ENCODE results near the gene CNTN1. TPM values are rescaled to one million over a fixed set of nuclear protein-coding genes. Genes with fewer than 3 reads are reported as not detected.

CNTN1 gene
- total and polyA plus RNA-seq, 2 of the 8 experiments (the other 6 are each of a cell fraction or from before 2014, with no cell fraction given) = 7.2 to 21.8 TPM

GRCh38 chr12:40989785-40990184, 297.5 kb downstream of the CNTN1 start:
- Histone ChIP-seq H3K23me2 (ENCODE audit: low read depth, low read length) (no peaks in the 10 kb centered on the region), H3K4me1 (replicated peaks in 1 of 4; ENCODE audit: control insufficient read depth in 3 of 4, insufficient read depth in 4 of 4, low read length in 3 of 4) (no peaks in the 10 kb centered on the region), H3K4me3 (ENCODE audit: extremely low read depth in 1 of 4, insufficient read depth in 2 of 4, low read depth in 3 of 4, low read length in 4 of 4) (no peak overlapping the region), H2BK15ac (ENCODE audit: low read length) (no peak overlapping the region), H3K79me1 (ENCODE audit: low read depth, low read length) (no peaks in the 10 kb centered on the region), H3K9me3 (ENCODE audit: insufficient read depth in 2 of 2, low read depth in 1 of 2, low read length in 1 of 2) (no peaks in the 10 kb centered on the region), H2BK120ac (replicated peaks; ENCODE audit: low read depth, low read length) (no peak overlapping the region), H3K27ac (ENCODE audit: low read depth, low read length) (no peak overlapping the region), H4K8ac (ENCODE audit: extremely low read depth, insufficient read depth, low read length) (no peak overlapping the region), H3K27me3 (replicated peaks in 1 of 4; ENCODE audit: control insufficient read depth in 3 of 4, extremely low read depth in 1 of 4, insufficient read depth in 3 of 4, low read length in 3 of 4) (no peaks in the 10 kb centered on the region), H3K56ac (replicated peaks; ENCODE audit: insufficient read length, low read depth, low read length) (no peak overlapping the region), H3K4me2 (ENCODE audit: insufficient read depth in 1 of 2, low read depth in 2 of 2, low read length in 2 of 2) (no peak overlapping the region), H2BK20ac (ENCODE audit: low read length) (no peak overlapping the region), H2BK5ac (ENCODE audit: low read depth, low read length) (no peak overlapping the region), H3K9ac (replicated peaks in 1 of 4; ENCODE audit: extremely low read depth in 1 of 4, low read depth in 3 of 4, low read length in 3 of 4) (no peak overlapping the region), H3K4ac (replicated peaks; ENCODE audit: insufficient read length, low read depth, low read length) (no peak overlapping the region), H4K5ac (ENCODE audit: insufficient read length, low read depth, low read length) (no peak overlapping the region), H3K36me3 (ENCODE audit: control insufficient read depth in 2 of 4, insufficient read depth in 4 of 4, low read length in 3 of 4) (no peaks in the 10 kb centered on the region), H3K23ac (ENCODE audit: insufficient read length) (no peak overlapping the region), H2AFZ (ENCODE audit: low read length) (no peak overlapping the region), H4K91ac (replicated peaks; ENCODE audit: insufficient read length, low read length) (no peak overlapping the region), H2AK5ac (ENCODE audit: low read depth, low read length) (no peak overlapping the region), H3K14ac (ENCODE audit: insufficient read length) (no peak overlapping the region), H2BK12ac (ENCODE audit: low read depth, low read length) (no peak overlapping the region), H3K79me2 (ENCODE audit: control insufficient read depth in 1 of 2, insufficient read depth in 2 of 2, low read length in 2 of 2) (no peaks in the 10 kb centered on the region), H4K20me1 (replicated peaks in 1 of 2; ENCODE audit: control insufficient read depth in 1 of 2, insufficient read depth in 2 of 2, low read length in 2 of 2) (no peaks in the 10 kb centered on the region), H3K18ac (ENCODE audit: extremely low read depth, low read length) (no peak overlapping the region)
- ChIA-PET CTCF (ENCODE audit: partially characterized antibody) (interaction anchor here (0.7 kb wide), 1 partner anchor 15 kb away, joined by 3 read pairs; no protein-coding TSS in a partner anchor), POLR2A (ENCODE audit: partially characterized antibody) (no interaction called here)
- 95% methylated on average over 3 of the region's 3 CpGs; no CpG with 5 or more reads in 1 of the 2 experiments for WGBS, 2 experiments (ENCODE audit: extremely low coverage in 1 of 2, insufficient coverage in 1 of 2, insufficient read length in 1 of 2, insufficient replicate concordance in 2 of 2, low coverage in 1 of 2, low lambda C conversion rate in 2 of 2, missing lambda C conversion rate in 1 of 2)
- no peak for TF ChIP-seq SP2 (IDR thresholded peaks at IDR 0.05; ENCODE audit: low read length)
- TF ChIP-seq CBX8 (IDR thresholded peaks at IDR 0.05; ENCODE audit: borderline replicate concordance, low read depth, low read length) = no peak
- no peak for TF ChIP-seq HDAC6 (IDR thresholded peaks at IDR 0.05; ENCODE audit: low read depth, low read length)
- TF ChIP-seq FOSL1 (IDR thresholded peaks at IDR 0.05; ENCODE audit: insufficient read depth, low read depth, low read length) = no peak
- TF ChIP-seq YY1 (IDR thresholded peaks at IDR 0.05; ENCODE audit: low read depth, low read length) = no peak
- no peak for TF ChIP-seq GABPA (IDR thresholded peaks at IDR 0.05; ENCODE audit: borderline replicate concordance, insufficient read depth, low read length)
- TF ChIP-seq SIX5 (IDR thresholded peaks at IDR 0.05; ENCODE audit: low read depth, low read length) = no peak
- TF ChIP-seq JUN (IDR thresholded peaks at IDR 0.05; ENCODE audit: low read depth, low read length) = no peak
- TF ChIP-seq ATF2 (IDR thresholded peaks at IDR 0.05; ENCODE audit: low read length) = no peak
- no peak for TF ChIP-seq SRF (IDR thresholded peaks at IDR 0.05; ENCODE audit: low read depth, low read length)
- DNase-seq (ENCODE audit: low read depth in 1 of 2, low spot score in 2 of 2) (no peak), FAIRE-seq (no peak)

Measured in H1 (cell line).